GM21367 (cell line): ENCODE results near the gene OLFM1.

Source experiments
- ATAC-seq: cut with Tn5 transposase; IDR thresholded peaks from one replicate; pipeline ENCODE4 v1.9.1; 2021; ENCODE audit not compliant: unreplicated experiment

OLFM1 gene

GRCh38 chr9:135167356-135167755 is 79.9 kb downstream of the OLFM1 start:
- ATAC-seq = no peak

DNA sequence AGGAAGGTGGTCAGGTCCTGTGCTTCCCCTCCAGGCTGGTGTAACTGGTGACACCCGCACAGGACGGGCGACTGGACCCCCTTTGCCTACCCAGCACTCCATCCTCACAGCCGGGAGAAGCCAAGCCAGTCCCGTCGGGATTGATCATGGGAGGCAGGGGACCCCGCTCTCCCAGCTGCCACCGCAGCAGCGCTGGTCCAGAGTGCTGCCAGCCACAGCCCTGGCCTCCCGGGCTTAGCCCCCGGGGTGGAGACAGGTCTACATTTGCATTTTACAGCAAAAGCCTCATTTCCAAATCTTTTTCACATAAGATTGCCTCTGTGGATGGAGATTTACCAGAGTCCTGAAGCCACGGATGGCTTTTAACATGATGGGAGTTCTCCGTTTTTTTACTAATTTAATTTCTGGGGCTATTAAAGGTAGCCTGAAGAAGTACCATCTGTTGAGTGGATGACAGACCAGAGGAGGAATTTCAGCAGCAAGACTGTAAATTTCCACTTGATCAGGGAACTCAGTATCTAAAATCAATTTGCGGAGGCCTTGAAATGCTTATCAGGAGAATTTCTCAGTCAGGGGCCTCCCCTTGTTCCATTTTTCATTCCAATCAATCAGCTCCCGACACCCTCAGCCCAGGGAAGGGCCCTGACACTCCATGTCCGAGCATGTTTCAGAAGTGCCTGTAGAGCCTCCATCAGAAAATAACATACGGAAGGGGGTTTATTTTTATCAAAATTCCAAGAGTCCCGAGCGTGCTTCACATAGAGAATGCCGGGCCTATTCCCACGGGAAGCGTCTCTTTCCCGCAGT is 80.6 kb downstream of the OLFM1 start:
- ATAC-seq = no peak

GRCh38 chr9:135169709-135170226 is 82.3 kb downstream of the OLFM1 start:
- no peak for ATAC-seq

DNA sequence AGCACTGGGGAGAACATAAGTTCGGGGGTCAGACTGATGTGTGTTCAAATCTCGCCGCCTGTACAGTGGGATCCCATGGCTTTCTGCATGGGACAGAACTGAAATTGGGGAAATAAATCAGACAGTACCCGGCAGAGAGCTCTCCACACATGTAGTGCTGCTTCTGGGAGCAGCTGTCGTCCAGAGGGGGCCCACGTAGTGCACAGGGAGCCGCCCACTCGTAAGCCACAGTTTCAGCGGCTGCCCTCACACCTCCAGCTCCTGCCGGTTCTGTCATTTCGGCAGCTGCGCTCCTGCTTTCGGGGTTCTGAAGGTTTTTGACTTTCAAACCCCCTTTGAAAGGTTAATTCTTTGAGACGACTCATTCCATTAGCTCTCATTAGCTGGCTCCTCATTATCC is 83.1 kb downstream of the OLFM1 start:
- no peak for ATAC-seq
